Stimulated activated CD4-positive, alpha-beta T cell treated with anti-CD3 and anti-CD28 coated beads, TNF-alpha, amount 100 ng/mL, for 1 hour (primary cell): Measurements from ENCODE around the gene SLAMF7.
"Not testable (repeated sequence)": the region's sequence is repeated elsewhere in the genome, so short reads cannot be mapped to it uniquely, and the experiment has no call there.

Experiments
- DNase-seq, 3 donors: peaks; one replicate each; pipeline ENCODE4 v3.0.0-alpha.2; 2020; ENCODE audit warnings: low read depth in 3 of 3, low spot score in 1 of 3

SLAMF7 gene

GRCh38 chr1:160720356-160721085, 18.5 kb upstream of the SLAMF7 start:
- no peak for DNase-seq

- no peak for DNase-seq
Measured at GRCh38 chr1:160721473-160721872, 17.6 kb upstream of the SLAMF7 start.

- DNase-seq, result no peak
Measured at GRCh38 chr1:160722726-160723125, 16.3 kb upstream of the SLAMF7 start.

GRCh38 chr1:160723332-160723731, 15.7 kb upstream of the SLAMF7 start:
- no peak for DNase-seq

GRCh38 chr1:160724465-160725242, 14.4 kb upstream of the SLAMF7 start:
- DNase-seq, result no peak

- DNase-seq, result no peak
Measured at GRCh38 chr1:160726114-160726497, 12.9 kb upstream of the SLAMF7 start.

GRCh38 chr1:160726498-160727315, 12.3 kb upstream of the SLAMF7 start:
- DNase-seq, result no peak

- no peak for DNase-seq
Measured at GRCh38 chr1:160727316-160727640, 11.8 kb upstream of the SLAMF7 start.

GRCh38 chr1:160731564-160731963, 7.5 kb upstream of the SLAMF7 start:
- DNase-seq, result not testable (repeated sequence)

GRCh38 chr1:160731990-160732389, 7.1 kb upstream of the SLAMF7 start:
- DNase-seq, result no peak

- no peak for DNase-seq
Measured at GRCh38 chr1:160733898-160734297, 5.1 kb upstream of the SLAMF7 start.

GRCh38 chr1:160734301-160734700, 4.7 kb upstream of the SLAMF7 start:
- no peak for DNase-seq

GRCh38 chr1:160738271-160738670, 776 bp upstream of the SLAMF7 start:
- no peak for DNase-seq

- DNase-seq, result no peak
Measured at GRCh38 chr1:160740133-160740688, 1.2 kb downstream of the SLAMF7 start.

GRCh38 chr1:160741092-160741501, 2.0 kb downstream of the SLAMF7 start:
- DNase-seq, result no peak

GRCh38 chr1:160741612-160742348, 2.7 kb downstream of the SLAMF7 start:
- DNase-seq, result no peak

GRCh38 chr1:160742428-160743127, 3.5 kb downstream of the SLAMF7 start:
- DNase-seq, result no peak

- DNase-seq, result no peak
Measured at GRCh38 chr1:160743266-160743665, 4.2 kb downstream of the SLAMF7 start.

GRCh38 chr1:160744199-160744851, 5.3 kb downstream of the SLAMF7 start:
- no peak for DNase-seq
